Measurements from ENCODE around the gene ADGB. TPM values are rescaled to one million over a fixed set of nuclear protein-coding genes. Genes with fewer than 3 reads are reported as not detected.
"Not testable (repeated sequence)": the region's sequence is repeated elsewhere in the genome, so short reads cannot be mapped to it uniquely, and the experiment has no call there.

The ADGB gene
- not detected for total RNA-seq

DNA sequence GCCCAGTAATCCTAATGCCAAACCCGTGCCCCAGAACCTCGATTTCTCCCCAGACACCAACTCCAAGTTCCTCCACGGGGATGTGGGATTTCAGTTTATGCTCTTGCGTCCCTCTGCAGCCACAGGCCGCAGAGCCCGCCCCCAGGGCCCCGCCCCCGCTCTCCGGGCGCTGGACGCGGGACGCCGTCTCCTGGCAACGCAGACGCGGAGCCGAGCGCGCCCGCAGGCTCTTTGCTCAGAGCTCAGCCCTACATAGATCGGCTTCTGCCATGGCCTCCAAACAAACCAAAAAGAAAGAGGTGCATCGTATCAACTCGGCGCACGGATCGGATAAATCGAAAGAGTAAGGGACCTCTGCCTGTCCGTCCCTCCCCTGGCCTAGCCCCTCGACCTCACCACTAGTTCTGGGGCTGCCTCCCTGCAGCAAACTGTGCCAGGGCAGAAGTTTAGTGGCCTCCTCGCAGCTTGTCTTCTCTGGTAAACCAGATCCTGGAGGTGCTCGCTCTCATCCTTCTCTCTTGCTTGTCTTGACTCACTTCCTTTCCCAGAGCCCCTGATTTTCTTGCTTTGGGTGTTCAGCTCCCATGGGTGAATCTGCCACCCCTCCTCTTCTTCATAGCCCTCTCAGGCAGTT is at the start of gene ADGB:
TSS of gene ADGB (plus strand) at position 201 of the 634 bp plus-strand sequence. CDS start at position 270, 69 bp downstream.
- Histone ChIP-seq H3K27me3 (no peaks in the 10 kb centered on the region), H3K9me3 (no peaks in the 10 kb centered on the region), H3K4me1 (peaks cover 4% of the 10 kb centered on the region), H3K4me3 (peak within 1 kb of the TSS; percentile 29), H3K27ac (no peak within 1 kb of the TSS), H3K36me3 (no peaks in the 10 kb centered on the region)
- intact Hi-C loops (cut with DNase I) = no loop called here
- TF ChIP-seq, protein P1, sequence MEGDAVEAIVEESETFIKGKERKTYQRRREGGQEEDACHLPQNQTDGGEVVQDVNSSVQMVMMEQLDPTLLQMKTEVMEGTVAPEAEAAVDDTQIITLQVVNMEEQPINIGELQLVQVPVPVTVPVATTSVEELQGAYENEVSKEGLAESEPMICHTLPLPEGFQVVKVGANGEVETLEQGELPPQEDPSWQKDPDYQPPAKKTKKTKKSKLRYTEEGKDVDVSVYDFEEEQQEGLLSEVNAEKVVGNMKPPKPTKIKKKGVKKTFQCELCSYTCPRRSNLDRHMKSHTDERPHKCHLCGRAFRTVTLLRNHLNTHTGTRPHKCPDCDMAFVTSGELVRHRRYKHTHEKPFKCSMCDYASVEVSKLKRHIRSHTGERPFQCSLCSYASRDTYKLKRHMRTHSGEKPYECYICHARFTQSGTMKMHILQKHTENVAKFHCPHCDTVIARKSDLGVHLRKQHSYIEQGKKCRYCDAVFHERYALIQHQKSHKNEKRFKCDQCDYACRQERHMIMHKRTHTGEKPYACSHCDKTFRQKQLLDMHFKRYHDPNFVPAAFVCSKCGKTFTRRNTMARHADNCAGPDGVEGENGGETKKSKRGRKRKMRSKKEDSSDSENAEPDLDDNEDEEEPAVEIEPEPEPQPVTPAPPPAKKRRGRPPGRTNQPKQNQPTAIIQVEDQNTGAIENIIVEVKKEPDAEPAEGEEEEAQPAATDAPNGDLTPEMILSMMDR (IDR thresholded peaks at IDR 0.05) = no peak
- no peak for TF ChIP-seq POLR2AphosphoS5 (IDR thresholded peaks at IDR 0.05; ENCODE audit: insufficient read depth in 1 of 2, low read depth in 1 of 2)
- TF ChIP-seq POLR2A (IDR thresholded peaks at IDR 0.05) = no peak
- no peak for DNase-seq (ENCODE audit: extremely low spot score in 2 of 2)

DNA sequence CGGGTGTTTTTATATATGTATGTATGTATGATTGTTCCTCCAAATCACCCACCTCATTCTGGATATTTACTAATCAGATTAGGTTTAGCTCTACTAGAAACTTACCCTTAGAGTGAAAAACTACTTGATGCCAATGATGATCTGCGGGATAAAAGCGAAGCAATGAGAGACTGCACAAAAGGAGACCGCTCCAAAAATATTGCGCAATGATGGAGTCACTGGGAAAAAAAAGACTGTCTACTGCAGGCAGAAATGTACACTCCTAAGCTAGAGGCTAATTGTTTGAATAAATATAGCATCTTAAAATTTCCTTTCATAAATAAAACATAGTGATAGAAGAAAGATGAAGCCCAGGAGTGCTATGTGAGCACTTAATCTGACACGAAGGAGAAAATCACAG is 47.9 kb upstream of the ADGB start:
- Histone ChIP-seq H3K27ac (no peak overlapping the region), H3K27me3 (no peaks in the 10 kb centered on the region), H3K4me3 (no peak overlapping the region), H3K9me3 (no peaks in the 10 kb centered on the region), H3K36me3 (peaks cover 0 to 10% of the 10 kb centered on the region in 2 donors), H3K4me1 (peaks cover 26% of the 10 kb centered on the region)
- intact Hi-C loops (cut with DNase I) = no loop called here
- TF ChIP-seq POLR2AphosphoS5 (IDR thresholded peaks at IDR 0.05; ENCODE audit: insufficient read depth in 1 of 2, low read depth in 1 of 2) (no peak), POLR2A (IDR thresholded peaks at IDR 0.05) (no peak)
- TF ChIP-seq, protein P1 (IDR thresholded peaks at IDR 0.05) = no peak
- DNase-seq (ENCODE audit: extremely low spot score in 2 of 2) = no peak

DNA sequence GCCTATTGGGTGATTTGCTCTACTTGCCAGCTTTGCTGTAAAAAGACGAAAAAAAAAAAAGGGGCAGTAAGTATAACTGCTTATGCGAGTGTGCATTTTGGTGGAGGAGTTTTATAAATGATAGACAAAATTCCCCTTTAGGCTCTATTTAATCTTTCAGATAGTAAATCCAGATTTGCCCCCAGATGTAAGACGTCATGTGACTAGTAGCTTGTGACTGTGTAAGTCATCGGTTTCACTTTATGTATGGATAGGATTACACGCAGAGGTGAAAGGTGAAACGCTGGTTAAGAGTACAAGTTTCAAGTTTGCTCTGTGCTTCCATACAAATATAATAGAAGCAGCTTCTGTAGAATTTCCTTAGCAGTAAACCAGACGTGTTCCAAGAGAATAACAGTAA is 47.2 kb upstream of the ADGB start:
- TF ChIP-seq POLR2A (IDR thresholded peaks at IDR 0.05) = no peak
- no peak for TF ChIP-seq POLR2AphosphoS5 (IDR thresholded peaks at IDR 0.05; ENCODE audit: insufficient read depth in 1 of 2, low read depth in 1 of 2)
- TF ChIP-seq, protein P1 (IDR thresholded peaks at IDR 0.05) = no peak
- H3K4me3 ChIP-seq = no peak overlapping the region
- no peaks in the 10 kb centered on the region for H3K27me3 ChIP-seq
- intact Hi-C loops (cut with DNase I) = no loop called here
- H3K4me1 ChIP-seq = peaks cover 22% of the 10 kb centered on the region
- no peaks in the 10 kb centered on the region for H3K9me3 ChIP-seq
- DNase-seq (ENCODE audit: extremely low spot score in 2 of 2) = no peak
- H3K36me3 ChIP-seq = peaks cover 0 to 10% of the 10 kb centered on the region in 2 donors
- no peak overlapping the region for H3K27ac ChIP-seq

DNA sequence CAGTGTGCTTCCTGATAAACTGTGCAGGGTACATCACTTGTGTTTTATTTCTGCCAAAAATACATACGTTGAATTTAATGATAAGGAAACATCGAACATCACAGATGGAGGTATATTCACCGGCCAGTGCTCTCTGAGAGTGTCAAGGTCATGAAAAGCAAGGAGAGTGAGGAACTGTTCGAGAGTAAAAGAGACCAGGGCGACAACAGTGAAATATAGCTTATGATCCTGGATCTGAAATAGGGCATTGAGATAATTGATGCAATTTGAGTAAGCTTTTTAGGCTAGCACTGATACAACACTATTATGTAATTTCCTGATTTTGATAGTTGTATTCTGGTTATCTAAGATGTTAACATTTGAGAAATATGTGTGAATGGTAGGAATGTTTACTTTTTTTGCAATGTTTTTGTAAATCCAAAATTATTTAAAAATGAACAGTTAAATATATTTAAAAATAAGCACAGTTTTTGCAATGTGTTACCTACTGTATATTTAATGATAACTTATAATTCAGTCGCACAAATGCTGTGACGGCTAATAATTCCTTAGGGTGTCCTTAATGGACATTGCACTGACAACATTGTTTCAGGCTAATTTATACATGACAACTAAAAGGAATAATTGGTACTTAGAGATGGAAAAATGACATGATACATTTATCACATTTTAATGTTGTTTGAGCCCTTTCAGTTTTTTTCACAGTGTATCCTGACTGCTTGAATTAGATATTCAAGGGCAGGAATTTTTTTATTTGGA is 45.2 kb upstream of the ADGB start:
- no peak for TF ChIP-seq POLR2A (IDR thresholded peaks at IDR 0.05)
- TF ChIP-seq, protein P1 (IDR thresholded peaks at IDR 0.05) = no peak
- TF ChIP-seq POLR2AphosphoS5 (IDR thresholded peaks at IDR 0.05; ENCODE audit: insufficient read depth in 1 of 2, low read depth in 1 of 2) = no peak

DNA sequence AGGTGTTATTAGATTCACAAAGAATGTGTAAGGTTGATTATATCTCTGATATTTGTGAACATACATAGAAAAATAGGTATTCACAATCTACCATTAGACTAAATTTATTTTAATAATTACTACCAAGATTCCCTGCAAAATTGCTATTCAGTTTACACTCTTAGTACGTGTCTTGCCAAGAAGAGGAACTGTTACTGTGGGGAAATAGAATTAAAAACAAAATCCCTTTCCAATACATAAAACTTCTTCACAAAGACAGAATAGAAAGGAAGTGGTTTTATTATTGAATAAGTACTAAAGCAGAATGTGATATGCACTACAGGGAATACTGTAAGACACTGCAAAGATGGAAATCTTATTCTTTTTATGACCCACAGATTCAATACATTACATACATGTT is 38.2 kb upstream of the ADGB start:
- TF ChIP-seq POLR2A (IDR thresholded peaks at IDR 0.05) = no peak
- Histone ChIP-seq H3K9me3 (no peaks in the 10 kb centered on the region), H3K4me3 (no peak overlapping the region), H3K27me3 (no peaks in the 10 kb centered on the region), H3K36me3 (no peaks in the 10 kb centered on the region), H3K4me1 (no peaks in the 10 kb centered on the region), H3K27ac (no peak overlapping the region)
- DNase-seq (ENCODE audit: extremely low spot score in 2 of 2) = no peak
- intact Hi-C loops (cut with DNase I) = no loop called here

More for the DNA sequence above, 45.2 kb upstream of the ADGB start:
- intact Hi-C loops (cut with DNase I) = no loop called here
- no peak overlapping the region for H3K27ac ChIP-seq
- no peak for DNase-seq (ENCODE audit: extremely low spot score in 2 of 2)
- peaks cover 6% of the 10 kb centered on the region for H3K4me1 ChIP-seq
- H3K4me3 ChIP-seq = no peak overlapping the region
- H3K27me3 ChIP-seq = no peaks in the 10 kb centered on the region
- no peaks in the 10 kb centered on the region for H3K9me3 ChIP-seq
- peaks cover 0 to 10% of the 10 kb centered on the region in 2 donors for H3K36me3 ChIP-seq

DNA sequence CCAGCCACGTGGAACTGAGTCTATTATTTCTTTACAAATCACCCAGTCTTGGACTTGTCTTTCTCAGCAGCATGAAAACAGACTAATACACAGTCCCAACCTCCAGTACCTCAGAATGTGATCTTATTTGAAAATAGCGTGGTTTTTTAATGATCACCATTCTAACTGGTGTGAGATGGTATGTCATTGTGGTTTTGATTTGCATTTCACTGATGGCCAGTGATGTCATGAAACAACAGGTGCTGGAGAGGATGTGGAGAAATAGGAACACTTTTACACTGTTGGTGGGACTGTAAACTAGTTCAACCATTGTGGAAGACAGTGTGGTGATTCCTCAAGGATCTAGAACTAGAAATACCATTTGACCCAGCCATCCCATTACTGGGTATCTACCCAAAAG is 32.1 kb upstream of the ADGB start:
- H3K9me3 ChIP-seq; H3K4me3 ChIP-seq; H3K4me1 ChIP-seq; H3K27me3 ChIP-seq; H3K36me3 ChIP-seq; DNase-seq (ENCODE audit: extremely low spot score in 2 of 2); intact Hi-C loops (cut with DNase I); H3K27ac ChIP-seq: not testable (repeated sequence)

DNA sequence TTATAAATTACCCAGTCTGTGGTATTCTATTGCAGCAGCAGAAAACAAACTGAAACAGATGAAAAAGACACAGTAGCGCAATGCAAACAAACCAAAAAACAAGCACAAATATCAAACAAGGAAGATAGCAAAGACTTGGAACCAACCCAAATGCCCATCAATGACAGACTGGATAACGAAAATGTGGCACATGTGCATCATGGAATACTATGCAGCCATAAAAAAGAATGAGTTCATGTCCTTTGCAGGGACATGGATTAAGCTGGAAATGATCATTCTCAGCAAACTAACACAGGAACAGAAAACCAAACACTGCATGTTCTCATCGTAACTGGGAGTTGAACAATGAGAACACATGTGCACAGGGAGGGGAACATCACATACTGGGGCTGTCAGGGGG is 30.2 kb upstream of the ADGB start:
- H3K27ac ChIP-seq; DNase-seq (ENCODE audit: extremely low spot score in 2 of 2); H3K27me3 ChIP-seq; H3K36me3 ChIP-seq; H3K4me3 ChIP-seq; H3K9me3 ChIP-seq; intact Hi-C loops (cut with DNase I); H3K4me1 ChIP-seq: not testable (repeated sequence)
